ENCODE data around the gene ZNF273.
A peak's percentile ranks its signal among the peaks of the same experiment; 100 is the strongest.
"Not testable (repeated sequence)": the region's sequence is repeated elsewhere in the genome, so short reads cannot be mapped to it uniquely, and the experiment has no call there.

The ZNF273 gene

DNA sequence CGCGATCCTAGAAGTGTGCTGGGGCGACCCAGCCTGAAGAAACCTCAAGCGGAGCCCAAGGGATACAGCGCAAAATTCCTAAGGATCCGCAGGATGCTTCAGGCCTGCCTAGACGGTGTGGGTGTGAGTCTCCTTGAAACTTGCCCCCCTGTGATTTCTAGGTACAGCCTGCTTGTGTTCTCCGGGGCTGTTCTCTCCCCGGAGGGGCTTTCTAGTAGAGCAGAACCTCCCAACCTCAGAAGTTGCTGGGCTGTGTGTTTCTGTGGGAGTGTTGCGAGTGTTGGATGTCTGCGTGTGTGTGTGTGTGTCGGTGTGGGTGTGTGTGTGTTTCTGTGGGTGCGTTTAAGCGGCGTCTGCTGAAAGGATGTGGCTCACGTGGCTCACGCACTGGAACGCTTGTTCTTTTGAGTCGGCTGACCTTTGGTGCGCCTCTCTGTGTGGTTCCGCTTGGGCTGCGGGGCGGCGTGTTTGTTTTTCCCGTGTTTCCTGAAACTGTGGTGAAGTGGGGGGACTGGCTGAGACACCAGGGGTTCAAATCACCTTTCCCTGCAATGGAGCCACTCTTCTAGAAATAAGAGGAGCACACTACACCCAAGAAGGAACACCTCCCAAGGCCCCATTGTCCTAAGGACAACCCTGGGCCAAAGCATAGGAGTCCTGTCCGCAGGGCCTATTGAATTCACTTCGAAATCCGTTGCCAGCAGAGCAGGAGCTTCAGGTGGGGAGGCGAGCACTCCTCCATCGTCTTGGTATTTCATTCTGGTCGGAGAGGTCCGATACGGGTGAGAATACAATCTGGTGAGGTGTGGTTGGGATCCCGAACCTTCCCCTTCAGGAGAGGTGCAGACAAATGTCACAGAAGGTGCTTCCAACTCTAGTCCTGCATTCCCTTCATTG is 25.1 kb upstream of the ZNF273 start:
- no peak for DNase-seq

DNA sequence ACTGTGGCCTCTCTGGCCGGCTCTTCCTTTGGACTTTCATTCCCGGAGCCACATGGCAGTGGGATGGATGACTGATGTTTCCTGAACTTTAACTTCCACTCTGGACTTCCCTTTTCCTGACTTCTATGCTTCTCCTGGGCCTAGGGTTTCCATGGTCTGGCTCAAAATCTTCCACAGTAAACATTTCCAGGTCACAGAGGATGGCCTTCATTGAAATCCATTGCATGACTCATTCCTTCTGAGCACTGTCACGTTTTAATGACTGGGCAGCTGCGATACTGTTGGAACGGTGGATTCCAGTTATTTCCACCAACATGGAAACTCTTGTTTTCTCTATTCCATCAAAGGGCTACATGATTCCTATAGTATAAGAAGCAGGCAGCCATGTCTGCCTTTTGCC is 24.4 kb upstream of the ZNF273 start:
- no peak for DNase-seq

DNA sequence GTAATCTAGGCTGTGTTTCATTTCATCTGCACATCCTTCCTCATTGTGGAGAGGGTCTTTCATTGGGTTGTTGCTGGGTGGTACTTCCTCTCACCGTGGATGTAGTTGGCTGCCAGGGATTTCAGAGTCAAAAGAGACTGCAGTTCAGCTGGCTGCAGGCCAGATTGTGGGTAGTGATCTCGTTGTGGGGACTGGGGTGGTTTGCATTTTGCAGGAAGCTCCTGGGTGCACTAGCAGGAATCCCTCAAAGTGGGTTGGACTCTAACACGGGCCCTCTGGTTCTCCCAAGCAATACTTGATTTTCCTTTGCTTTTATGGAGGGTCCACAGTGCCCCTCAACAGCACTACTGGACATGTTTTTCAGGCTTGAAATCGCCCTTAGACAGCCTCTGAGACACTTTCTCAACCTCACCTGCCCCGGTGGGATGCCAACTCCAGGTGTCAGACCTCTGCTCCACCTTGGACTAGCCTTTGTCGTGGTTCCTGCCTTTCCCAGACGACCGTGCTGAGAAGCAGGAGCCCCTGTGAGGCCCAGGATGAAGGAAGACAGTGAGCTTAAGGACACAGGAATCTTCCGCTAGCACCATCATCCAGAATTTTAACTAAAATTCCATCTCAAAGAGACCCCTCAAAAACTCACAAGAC is 23.9 kb upstream of the ZNF273 start:
- no peak for DNase-seq

DNA sequence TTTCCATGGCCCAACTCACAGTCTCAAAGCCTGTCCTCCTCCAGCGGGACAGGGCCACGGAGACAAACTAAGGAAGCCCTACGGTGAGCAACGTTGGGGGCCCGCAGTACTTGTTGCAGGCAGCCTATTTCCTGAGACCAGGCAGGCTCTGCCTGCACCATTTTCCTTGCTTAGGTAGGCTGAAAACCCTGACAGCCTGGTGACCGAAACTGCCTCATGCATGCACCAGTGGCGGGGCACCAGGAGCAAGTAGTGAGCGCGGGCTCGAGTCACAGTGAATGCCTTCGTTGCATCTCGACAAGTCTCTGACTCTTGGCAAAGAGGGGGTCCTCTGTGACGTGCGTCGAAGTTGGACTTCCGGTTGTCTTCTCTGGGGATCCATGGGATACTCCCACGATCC is 23.3 kb upstream of the ZNF273 start:
- DNase-seq: no peak

DNA sequence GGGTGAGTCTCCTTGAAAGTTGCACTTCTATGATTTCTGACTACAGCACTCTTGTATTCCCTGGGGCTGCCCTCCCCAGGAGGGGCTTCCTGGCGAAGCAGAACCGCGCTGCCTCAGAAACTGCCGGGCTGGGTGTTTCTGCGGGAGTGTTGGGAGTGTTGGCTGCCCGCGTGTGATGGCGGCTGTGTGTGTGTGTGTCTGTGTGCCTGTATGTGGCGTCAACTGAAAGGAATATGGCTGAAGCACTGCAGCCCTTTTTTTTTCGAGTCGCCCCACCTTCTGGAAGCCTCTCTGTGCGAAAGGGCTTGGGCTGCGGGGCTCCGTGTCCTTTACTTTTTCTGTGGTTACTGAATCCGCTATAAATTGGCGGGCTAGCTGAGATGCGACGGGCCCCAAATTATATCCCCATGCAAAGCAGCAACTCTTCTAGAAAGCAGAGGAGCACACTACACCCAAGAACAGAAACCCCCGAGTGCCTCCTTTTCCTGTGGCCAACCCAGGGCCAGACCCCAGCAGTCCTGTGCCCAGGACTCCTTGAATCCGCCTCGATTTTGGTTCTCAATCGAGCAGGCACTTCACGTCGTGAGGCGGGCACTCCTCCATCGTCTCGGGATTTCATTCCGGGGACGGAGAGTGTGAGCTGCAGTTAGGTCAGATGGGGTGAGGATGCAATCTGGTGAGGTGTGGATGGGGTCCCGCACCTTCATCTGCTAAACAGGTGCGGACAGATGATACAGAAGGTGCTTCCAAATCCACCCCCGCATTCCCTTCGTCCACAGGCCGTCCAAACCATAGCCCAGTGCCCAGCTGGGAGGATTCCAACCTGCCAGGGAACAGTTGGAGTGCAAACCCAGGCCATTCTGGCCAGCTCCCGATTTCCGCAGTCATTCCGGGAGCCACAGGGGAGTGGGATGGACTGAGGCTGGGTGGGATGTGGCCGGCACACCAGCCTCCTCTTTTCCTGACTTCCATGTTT is 22.5 kb upstream of the ZNF273 start:
- no peak for DNase-seq

GRCh38 chr7:64881461-64882287 is 21.4 kb upstream of the ZNF273 start:
- DNase-seq: no peak

- no peak for DNase-seq
Observed at GRCh38 chr7:64882341-64883112, 20.5 kb upstream of the ZNF273 start.

DNA sequence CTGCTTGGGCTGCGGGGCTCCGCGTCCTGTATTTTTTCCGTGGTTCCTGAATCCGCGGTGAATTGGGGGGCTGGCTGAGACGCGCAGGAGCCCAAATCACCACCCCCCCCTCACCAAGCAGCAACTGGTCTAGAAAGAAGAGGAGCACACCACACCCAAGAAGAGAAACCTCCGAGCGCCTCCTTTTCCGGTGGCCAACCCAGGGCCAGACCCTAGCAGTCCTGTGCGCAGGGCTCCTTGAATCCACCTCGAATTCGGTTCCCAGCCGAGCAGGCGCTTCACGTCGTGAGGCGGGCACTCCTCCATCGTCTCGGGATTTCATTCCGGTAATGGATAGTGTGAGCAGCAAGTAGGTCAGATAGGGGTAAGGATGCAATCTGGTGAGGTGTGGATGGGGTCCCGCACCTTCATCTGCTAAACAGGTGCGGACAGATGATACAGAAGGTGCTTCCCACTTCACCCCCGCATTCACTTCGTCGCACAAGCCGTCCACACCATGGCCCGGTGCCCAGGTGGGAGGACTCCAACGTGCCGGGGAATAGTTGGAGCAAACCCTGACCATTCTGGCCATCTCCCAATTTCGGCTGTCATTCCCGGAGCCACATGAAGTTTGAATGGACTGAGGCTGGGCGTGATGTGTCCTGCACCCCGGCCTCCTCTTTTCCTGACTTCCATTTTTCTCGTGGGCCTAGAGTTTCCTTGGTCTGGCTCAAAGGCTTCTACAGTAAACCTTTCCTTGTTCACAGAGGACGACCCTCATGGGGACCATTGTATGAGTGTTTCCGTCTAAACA is 19.8 kb upstream of the ZNF273 start:
- DNase-seq: no peak

DNA sequence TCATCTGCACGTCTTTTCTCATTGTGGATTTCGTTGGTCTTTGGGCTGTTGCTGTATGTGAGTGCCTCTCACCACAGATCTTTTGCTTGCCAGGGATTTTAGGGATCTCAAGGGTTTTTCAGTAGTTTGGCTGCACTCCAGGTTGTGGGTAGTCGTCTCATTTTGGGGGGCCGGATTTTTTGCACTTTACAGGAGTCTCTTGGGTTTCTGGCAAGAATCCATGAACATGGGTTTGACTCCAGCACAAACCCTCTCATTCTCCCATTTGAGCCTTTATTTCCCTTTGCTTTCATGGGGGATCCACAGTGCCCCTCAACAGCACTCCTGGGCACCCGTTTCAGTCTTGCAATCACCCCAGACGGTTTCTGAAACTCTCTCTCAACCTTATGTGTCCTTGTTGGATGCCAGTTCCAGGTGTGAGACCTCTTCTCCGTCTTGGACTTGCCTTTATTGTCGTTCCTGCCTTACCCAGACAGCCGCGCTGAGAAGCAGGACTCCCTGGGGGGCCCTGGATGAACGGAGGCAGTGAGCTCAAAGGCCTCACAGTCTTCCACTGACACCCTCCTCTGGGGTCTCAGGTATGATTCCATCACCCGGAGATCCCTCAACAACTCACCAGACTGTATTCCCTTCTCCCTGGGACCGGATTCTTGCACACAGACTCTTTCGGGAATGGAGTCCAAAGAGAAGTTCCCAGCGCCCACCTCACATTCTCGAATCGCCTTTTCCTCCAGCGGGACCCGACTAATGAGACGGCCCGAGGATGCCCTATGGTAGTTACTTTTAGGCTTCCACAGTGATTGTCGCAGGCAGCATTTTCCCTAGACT is 18.8 kb upstream of the ZNF273 start:
- no peak for DNase-seq

DNA sequence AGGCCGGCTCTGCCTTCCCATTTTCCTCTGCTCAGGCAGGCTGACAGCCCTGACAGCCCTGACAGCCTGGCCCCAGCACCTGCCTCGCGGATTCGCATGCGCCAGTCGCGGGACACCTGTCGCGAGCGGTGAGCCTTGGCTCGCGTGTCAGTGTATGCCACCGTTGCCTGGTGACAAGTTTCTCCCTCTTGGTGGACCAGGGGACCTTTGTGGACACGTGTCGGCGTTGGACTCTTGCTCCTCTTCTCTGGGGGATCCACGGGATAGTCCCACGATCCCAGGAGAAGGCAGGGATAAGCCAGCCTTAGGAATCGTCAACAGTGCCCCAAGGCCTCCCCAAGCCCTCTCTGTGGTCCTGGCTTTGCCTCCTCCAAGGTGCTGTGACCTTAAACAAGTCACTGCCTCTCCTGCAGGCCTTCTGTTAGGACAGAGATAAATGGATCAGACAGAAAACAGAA is 18.1 kb upstream of the ZNF273 start:
- no peak for DNase-seq

GRCh38 chr7:64885520-64886240 is 17.4 kb upstream of the ZNF273 start:
- no peak for DNase-seq

GRCh38 chr7:64886956-64887545 is 16.0 kb upstream of the ZNF273 start:
- no peak for DNase-seq

- DNase-seq: peak; percentile 71
Observed at GRCh38 chr7:64887756-64888508, 15.1 kb upstream of the ZNF273 start.

DNA sequence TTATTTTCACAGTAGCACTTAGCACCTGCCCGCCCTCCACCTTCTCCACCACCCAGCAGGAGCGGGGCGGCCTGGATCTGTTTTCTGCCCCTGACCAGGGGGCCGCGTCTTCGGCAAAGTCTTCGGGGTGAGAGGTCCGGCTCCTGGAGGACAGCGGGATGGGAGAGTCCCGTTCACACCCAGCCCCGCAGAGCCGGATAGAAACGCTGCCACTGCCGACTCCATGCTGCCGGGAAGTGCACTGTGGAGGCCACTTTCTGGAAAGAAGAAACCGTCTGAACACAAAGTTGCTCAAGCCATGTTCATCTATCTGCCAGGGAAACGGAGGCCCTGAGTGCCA is 14.5 kb upstream of the ZNF273 start:
- no peak for DNase-seq

DNA sequence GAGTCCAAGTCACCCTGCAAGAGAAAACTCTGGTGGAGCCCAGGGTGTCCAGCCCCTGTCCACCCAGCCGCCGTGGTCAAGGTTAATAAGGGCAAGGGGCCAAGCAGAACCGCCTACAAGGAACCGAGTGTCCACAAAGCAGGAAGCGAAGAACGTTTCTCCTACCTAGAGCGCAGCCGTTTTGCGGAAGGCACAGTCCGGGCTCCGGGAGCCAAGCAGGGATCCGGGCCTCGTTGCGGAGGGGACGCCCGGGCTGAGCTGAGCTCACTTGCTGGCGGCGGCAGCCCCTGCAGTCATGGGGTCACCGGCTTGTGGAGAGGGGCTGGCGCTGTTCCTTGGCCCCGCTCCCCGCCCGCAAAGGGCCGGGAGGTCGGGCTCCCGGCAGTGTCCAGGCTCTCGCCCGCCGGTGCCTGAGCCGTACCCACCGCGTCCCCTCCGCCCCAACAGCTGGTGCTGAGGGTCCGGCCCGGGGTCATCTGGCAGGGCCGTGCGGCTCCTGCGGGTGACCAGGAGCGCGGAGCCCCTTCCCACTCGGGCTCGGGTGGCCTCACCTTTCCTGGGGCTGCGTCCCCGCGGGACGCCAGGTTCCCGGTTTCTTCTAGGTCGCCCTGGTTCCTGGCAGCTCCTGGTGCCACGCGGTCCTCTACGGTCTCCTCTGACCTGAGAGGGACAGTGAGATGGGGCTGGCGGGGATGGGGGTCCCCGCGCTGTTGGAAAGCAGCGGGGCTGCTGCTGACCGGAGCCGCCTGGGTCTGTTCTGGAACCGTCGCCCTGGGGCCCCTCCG is 14.0 kb upstream of the ZNF273 start:
- no peak for DNase-seq

- DNase-seq: no peak
Observed at GRCh38 chr7:64889686-64890162, 13.3 kb upstream of the ZNF273 start.

DNA sequence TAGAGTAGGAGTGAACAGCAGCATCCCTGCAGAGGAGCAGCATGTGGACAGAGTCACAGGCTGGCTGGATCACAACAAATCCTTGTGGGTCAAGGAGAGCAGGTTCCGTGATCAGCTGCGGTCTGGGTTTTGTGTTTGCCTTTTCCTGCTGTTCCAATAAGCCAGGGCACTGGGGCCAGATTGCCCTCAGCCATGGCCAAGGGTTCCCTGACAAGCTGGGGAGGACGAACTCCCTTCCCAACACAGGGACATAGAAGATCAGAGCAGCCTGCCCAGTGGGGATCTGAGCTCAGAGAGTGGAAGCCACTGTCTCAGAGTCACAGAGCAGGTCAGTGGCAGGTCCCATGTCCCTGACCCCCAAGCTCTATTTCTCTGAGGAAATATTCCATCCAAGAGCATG is 12.8 kb upstream of the ZNF273 start:
- DNase-seq: not testable (repeated sequence)
